Stimulated activated naive CD8-positive, alpha-beta T cell treated with anti-CD3 and anti-CD28 coated beads, Interleukin-15, Interleukin-2, amounts not matched to agents 100 U/mL and 50 U/mL, for 24 hours (primary cell): Measurements from ENCODE around the gene CDH4.

ENCODE experiments used
- ATAC-seq: fragments of 150-1000 bp; cut with Tn5 transposase; one replicate; pipeline ENCODE4 v1.10.0; 2021
- DNase-seq: peaks from one replicate; pipeline ENCODE4 v3.0.0; 2021

CDH4 gene

GRCh38 chr20:61719691-61720347 is 467.8 kb downstream of the CDH4 start:
- ATAC-seq, result no peak
- peak; percentile 8 for DNase-seq

- no peak for DNase-seq
- no peak for ATAC-seq
Observed at GRCh38 chr20:61720348-61720696, 468.3 kb downstream of the CDH4 start.

GRCh38 chr20:61722146-61722678 is 470.2 kb downstream of the CDH4 start:
- no peak for DNase-seq
- no peak for ATAC-seq

GRCh38 chr20:61723529-61724257 is 471.6 kb downstream of the CDH4 start:
- no peak for ATAC-seq
- no peak for DNase-seq

GRCh38 chr20:61724376-61724775 is 472.3 kb downstream of the CDH4 start:
- no peak for DNase-seq
- ATAC-seq, result no peak

GRCh38 chr20:61725145-61725544 is 473.1 kb downstream of the CDH4 start:
- DNase-seq, result no peak
- no peak for ATAC-seq

- DNase-seq, result no peak
- ATAC-seq, result no peak
Observed at GRCh38 chr20:61725966-61726365, 473.9 kb downstream of the CDH4 start.

GRCh38 chr20:61726979-61727378 is 474.9 kb downstream of the CDH4 start:
- ATAC-seq, result no peak
- DNase-seq, result no peak

- no peak for DNase-seq
- ATAC-seq, result no peak
Observed at GRCh38 chr20:61727761-61728160, 475.7 kb downstream of the CDH4 start.

- no peak for ATAC-seq
- no peak for DNase-seq
Observed at GRCh38 chr20:61728326-61728725, 476.3 kb downstream of the CDH4 start.

- ATAC-seq, result no peak
- DNase-seq, result no peak
Observed at GRCh38 chr20:61728786-61729770, 477.0 kb downstream of the CDH4 start.

GRCh38 chr20:61730631-61731362 is 478.7 kb downstream of the CDH4 start:
- ATAC-seq (no peak), DNase-seq (no peak)

GRCh38 chr20:61731363-61732181 is 479.5 kb downstream of the CDH4 start:
- no peak for ATAC-seq
- no peak for DNase-seq

- ATAC-seq (no peak), DNase-seq (no peak)
Observed at GRCh38 chr20:61732511-61733210, 480.6 kb downstream of the CDH4 start.

- ATAC-seq (no peak), DNase-seq (no peak)
Observed at GRCh38 chr20:61733216-61733615, 481.2 kb downstream of the CDH4 start.

- DNase-seq, result no peak
- no peak for ATAC-seq
Observed at GRCh38 chr20:61733891-61734732, 482.1 kb downstream of the CDH4 start.

- ATAC-seq (no peak), DNase-seq (no peak)
Observed at GRCh38 chr20:61734733-61735502, 482.9 kb downstream of the CDH4 start.

- no peak for DNase-seq
- no peak for ATAC-seq
Observed at GRCh38 chr20:61735503-61735785, 483.4 kb downstream of the CDH4 start.
